Inferior parietal cortex (tissue), 1 donor: ENCODE results near the gene LIN52.

ENCODE experiments used
- DNase-seq: peaks from one replicate; pipeline ENCODE4 v3.0.0-alpha.2; 2016; ENCODE audit errors: extremely low spot score

Gene LIN52

GRCh38 chr14:74084277-74085046, at the start of gene LIN52, which contains the start of gene ALDH6A1:
LIN52 (plus strand) TSS chr14:74084956; CDS start chr14:74084975, 19 bp downstream.
ALDH6A1 (minus strand) TSS chr14:74084453; CDS start chr14:74084394, 59 bp downstream.
- DNase-seq: peak; percentile 100

- DNase-seq: no peak
These were observed 49.2 kb upstream of the LIN52 start for GRCh38 chr14:74035556-74035955.

GRCh38 chr14:74038020-74038859, 46.5 kb upstream of the LIN52 start:
- DNase-seq: peak; percentile 82

GRCh38 chr14:74042296-74042695, 42.5 kb upstream of the LIN52 start:
- DNase-seq: no peak

- no peak for DNase-seq
These were observed 39.2 kb upstream of the LIN52 start for GRCh38 chr14:74045522-74045921.

- no peak for DNase-seq
These were observed 36.5 kb upstream of the LIN52 start for GRCh38 chr14:74048281-74048680.

GRCh38 chr14:74049876-74050495, 34.8 kb upstream of the LIN52 start:
- DNase-seq: peak; percentile 22

GRCh38 chr14:74062809-74063150, 22.0 kb upstream of the LIN52 start:
- no peak for DNase-seq

GRCh38 chr14:74064426-74064825, 20.3 kb upstream of the LIN52 start:
- no peak for DNase-seq

GRCh38 chr14:74064883-74065282, 19.9 kb upstream of the LIN52 start:
- DNase-seq: no peak

- no peak for DNase-seq
These were observed 18.8 kb upstream of the LIN52 start for GRCh38 chr14:74065746-74066575.

GRCh38 chr14:74077401-74077800, 7.4 kb upstream of the LIN52 start:
- DNase-seq: no peak

- DNase-seq: no peak
These were observed 3.8 kb upstream of the LIN52 start for GRCh38 chr14:74080820-74081460.

- DNase-seq: no peak
These were observed 3.3 kb upstream of the LIN52 start for GRCh38 chr14:74081491-74081890.

GRCh38 chr14:74083161-74083560, 1.6 kb upstream of the LIN52 start:
- DNase-seq: no peak

GRCh38 chr14:74083784-74084276, 926 bp upstream of the LIN52 start:
- DNase-seq: no peak

GRCh38 chr14:74085047-74085637, 386 bp downstream of the LIN52 start:
- DNase-seq: peak; percentile 5

GRCh38 chr14:74085828-74086227, 1.1 kb downstream of the LIN52 start:
- DNase-seq: no peak

- DNase-seq: no peak
These were observed 4.7 kb downstream of the LIN52 start for GRCh38 chr14:74089251-74090020.

- no peak for DNase-seq
These were observed 20.6 kb downstream of the LIN52 start for GRCh38 chr14:74105381-74105780.
